Smooth muscle cell (in vitro differentiated cells): ENCODE measurements around the gene GABARAPL2. TPM values are rescaled to one million over a fixed set of nuclear protein-coding genes. Genes with fewer than 3 reads are reported as not detected.

ENCODE experiments used
- DNase-seq: peaks from one replicate; lab custom pipeline; 2025; ENCODE audit not compliant: unreplicated experiment; lab: John Stamatoyannopoulos, UW
- H2AFZ ChIP-seq: fragments of 200-600 bp; sonication (generic); 2 replicates; pipeline ENCODE4 v1.6.0; 2016; ENCODE audit warnings: antibody characterized with exemption, low read depth, mild to moderate bottlenecking
- H3F3A ChIP-seq: fragments of 200-600 bp; sonication (generic); 2 replicates; pipeline ENCODE4 v1.6.0; 2017; ENCODE audit warnings: antibody characterized with exemption, low read depth
- H3K27ac ChIP-seq: fragments of 200-600 bp; sonication (generic); 2 replicates; pipeline ENCODE4 v1.5.1; 2016; ENCODE audit warnings: low read depth, mild to moderate bottlenecking
- H3K27me3 ChIP-seq: fragments of 200-600 bp; sonication (generic); 2 replicates; pipeline ENCODE4 v1.6.1; 2016; ENCODE audit warnings: low read depth, mild to moderate bottlenecking
- H3K36me3 ChIP-seq: fragments of 200-600 bp; sonication (generic); 2 replicates; pipeline ENCODE4 v1.5.1; 2016; ENCODE audit warnings: low read depth
- H3K4me1 ChIP-seq: fragments of 200-600 bp; sonication (generic); 2 replicates; pipeline ENCODE4 v1.5.1; 2016; ENCODE audit warnings: low read depth
- H3K4me2 ChIP-seq: fragments of 200-600 bp; sonication (generic); 2 replicates; pipeline ENCODE4 v1.6.0; 2016; ENCODE audit warnings: mild to moderate bottlenecking
- H3K4me3 ChIP-seq: fragments of 200-600 bp; sonication (generic); 2 replicates; pipeline ENCODE4 v1.5.1; 2016; ENCODE audit warnings: mild to moderate bottlenecking
- H3K79me2 ChIP-seq: fragments of 200-600 bp; sonication (generic); 2 replicates; pipeline ENCODE4 v1.6.0; 2016; ENCODE audit warnings: low read depth, mild to moderate bottlenecking
- H3K9ac ChIP-seq: fragments of 200-600 bp; sonication (generic); 2 replicates; pipeline ENCODE4 v1.6.0; 2016; ENCODE audit warnings: low read depth
- H3K9me3 ChIP-seq: fragments of 200-600 bp; sonication (generic); replicated peaks from 2 replicates; pipeline ENCODE4 v1.5.1; 2016; ENCODE audit warnings: low read depth
- H4K20me1 ChIP-seq: fragments of 200-600 bp; sonication (generic); 2 replicates; pipeline ENCODE4 v1.6.0; 2016; ENCODE audit warnings: low read depth
- CTCF ChIP-seq: fragments of 200-600 bp; sonication (generic); IDR thresholded peaks from 2 replicates; pipeline ENCODE4 v1.5.1; 2017; ENCODE audit warnings: borderline replicate concordance, mild to moderate bottlenecking, antibody characterized with exemption; ENCODE audit not compliant: insufficient read depth, poor library complexity, severe bottlenecking
- WGBS: methylation state at CpG from one replicate; pipeline ENCODE4 v1.1.7; 2016; ENCODE audit warnings: low lambda C conversion rate; 5-methylcytosine and 5-hydroxymethylcytosine counted together
- polyA plus RNA-seq: library from polyadenylated mRNA; unstranded; fragments of >200 nt; fragmentation: Nextera tagmentation; extraction: Ambion mirVana; gene quantifications from 2 replicates; pipeline ENCODE4 v1.2.1, GENCODE V29; 2016
- total RNA-seq: library from RNA; depleted of rRNA; stranded (reverse); fragments of >200 nt; gene quantifications from 2 replicates; pipeline ENCODE4 v1.2.3, GENCODE V29; 2014

GABARAPL2 gene
- total and polyA plus RNA-seq, 2 experiments from 2014 or later = 90.6 to 189 TPM

DNA sequence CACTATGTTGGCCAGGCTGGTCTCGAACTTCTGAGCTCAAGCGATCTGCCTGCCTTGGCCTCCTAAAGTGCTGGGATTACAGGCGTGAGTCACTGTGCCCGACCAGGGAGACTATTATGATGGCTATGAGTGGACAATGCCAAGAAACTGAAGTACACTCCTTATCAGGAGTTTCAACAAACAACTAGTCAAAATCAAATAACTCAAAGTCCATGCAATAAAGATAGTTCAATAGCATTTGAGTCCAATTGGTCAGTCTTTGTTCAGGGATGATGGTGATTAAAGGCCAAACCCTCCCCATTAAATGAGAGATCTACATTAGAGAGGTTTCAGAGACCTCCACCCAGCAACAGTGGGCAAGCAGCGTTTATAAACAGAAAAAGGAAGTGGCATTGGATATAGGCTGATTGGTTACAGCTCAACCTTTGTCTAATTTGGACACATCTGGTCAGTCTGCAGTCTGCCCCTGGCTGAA lies 38.3 kb upstream of the GABARAPL2 start:
- no peaks in the 10 kb centered on the region for H3K9me3 ChIP-seq
- no peak overlapping the region for H3K27ac ChIP-seq
- no peak overlapping the region for H3K4me2 ChIP-seq
- no peaks in the 10 kb centered on the region for H3F3A ChIP-seq
- DNase-seq = no peak
- no peaks in the 10 kb centered on the region for H3K36me3 ChIP-seq
- no peaks in the 10 kb centered on the region for H3K4me1 ChIP-seq
- whole genome bisulfite sequencing = 69% methylated on average over 5 of the region's 5 CpGs
- no peak for TF ChIP-seq CTCF
- H2AFZ ChIP-seq = no peak overlapping the region
- no peak overlapping the region for H3K4me3 ChIP-seq
- H3K9ac ChIP-seq = no peak overlapping the region
- H3K79me2 ChIP-seq = no peaks in the 10 kb centered on the region
- no peaks in the 10 kb centered on the region for H3K27me3 ChIP-seq
- H4K20me1 ChIP-seq = no peaks in the 10 kb centered on the region

DNA sequence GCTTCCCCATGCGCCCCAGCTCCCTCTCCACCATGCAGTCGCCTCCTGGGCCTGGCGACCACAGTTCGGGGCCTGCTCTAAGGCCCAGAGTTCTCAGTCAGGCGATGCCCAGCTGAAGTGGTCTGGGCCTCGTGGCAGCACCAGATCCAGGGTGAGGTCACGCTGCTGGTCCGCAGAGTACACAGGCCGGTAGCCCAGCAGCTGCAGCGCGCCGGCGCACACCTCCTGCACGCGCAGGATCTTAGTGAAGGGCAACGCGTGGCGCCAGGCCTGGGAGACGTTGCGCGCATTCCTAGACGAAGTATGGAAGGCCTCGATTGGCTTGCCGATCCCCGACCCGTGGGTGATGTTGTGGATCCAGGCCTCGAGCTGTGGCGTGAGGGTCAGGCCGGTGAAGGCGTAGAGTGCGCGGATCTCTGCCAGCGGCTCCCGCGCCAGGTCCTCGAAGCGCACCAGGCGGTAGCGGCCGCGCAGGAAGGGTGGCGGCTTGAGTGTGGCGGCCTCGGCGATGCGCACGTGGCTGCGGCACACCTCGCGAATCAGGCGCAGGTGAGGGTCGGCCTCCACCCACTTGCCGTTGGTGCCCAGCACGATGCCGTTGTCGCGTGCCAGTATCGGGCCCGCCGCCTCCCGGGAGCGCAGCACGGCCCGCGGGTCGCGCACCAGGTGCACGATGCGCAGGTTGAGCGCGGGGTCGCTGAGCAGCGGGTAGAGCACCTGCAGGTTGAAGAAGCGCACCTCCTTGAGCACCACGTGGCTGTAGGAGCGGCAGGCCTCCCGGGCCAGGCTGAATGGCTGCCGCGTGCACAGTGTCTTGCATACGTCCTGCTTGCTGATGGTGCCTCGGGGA lies 36.9 kb upstream of the GABARAPL2 start:
- DNase-seq = no peak
- H3K4me2 ChIP-seq = no peak overlapping the region
- no peaks in the 10 kb centered on the region for H3K79me2 ChIP-seq
- H3K27me3 ChIP-seq = no peaks in the 10 kb centered on the region
- H3K27ac ChIP-seq = no peak overlapping the region
- 97% methylated on average over 57 of the region's 81 CpGs for WGBS
- H3K36me3 ChIP-seq = no peaks in the 10 kb centered on the region
- H3K9ac ChIP-seq = no peak overlapping the region
- no peaks in the 10 kb centered on the region for H3F3A ChIP-seq
- H3K4me1 ChIP-seq = no peaks in the 10 kb centered on the region
- no peak for TF ChIP-seq CTCF
- H3K9me3 ChIP-seq = no peaks in the 10 kb centered on the region
- no peaks in the 10 kb centered on the region for H4K20me1 ChIP-seq
- H2AFZ ChIP-seq = no peak overlapping the region
- H3K4me3 ChIP-seq = no peak overlapping the region

DNA sequence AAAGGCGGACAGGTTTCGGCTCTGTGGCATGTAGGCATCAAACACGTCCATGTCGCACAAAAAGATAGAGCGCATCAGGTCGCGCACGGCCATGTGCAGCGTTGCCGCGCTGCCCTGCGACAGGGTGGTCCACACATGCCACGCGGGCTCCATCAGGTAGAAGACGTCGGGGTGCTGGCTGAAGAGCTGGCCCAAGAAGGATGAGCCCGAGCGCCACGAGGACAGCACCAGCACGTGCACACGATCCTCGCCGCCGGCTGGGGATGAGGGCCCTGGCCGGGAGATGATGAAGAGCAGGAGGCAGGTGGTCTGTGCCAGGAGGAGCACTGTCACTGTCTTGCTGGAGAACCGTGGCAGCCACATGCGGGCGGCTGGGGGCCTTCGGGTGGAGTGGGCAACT lies 36.2 kb upstream of the GABARAPL2 start:
- Histone ChIP-seq H3K4me2 (no peak overlapping the region), H3F3A (no peaks in the 10 kb centered on the region), H2AFZ (no peak overlapping the region), H3K79me2 (no peaks in the 10 kb centered on the region), H3K4me3 (no peak overlapping the region), H3K27me3 (no peaks in the 10 kb centered on the region), H3K27ac (no peak overlapping the region), H4K20me1 (no peaks in the 10 kb centered on the region), H3K4me1 (no peaks in the 10 kb centered on the region), H3K9me3 (no peaks in the 10 kb centered on the region), H3K36me3 (no peaks in the 10 kb centered on the region), H3K9ac (no peak overlapping the region)
- no peak for TF ChIP-seq CTCF
- 96% methylated on average over 29 of the region's 29 CpGs for WGBS
- DNase-seq = no peak
